GM23338 (cell line): ENCODE measurements around the gene CTNNA3.

ENCODE experiments used
- EZH2 ChIP-seq: fragments of 200-600 bp; sonication (generic); IDR thresholded peaks from one replicate; pipeline ENCODE4 v1.8.0; 2017; ENCODE audit warnings: antibody characterized with exemption, mild to moderate bottlenecking, low read depth; ENCODE audit not compliant: unreplicated experiment
- EZH2phosphoT487 ChIP-seq: fragments of 200-600 bp; sonication (generic); IDR thresholded peaks from one replicate; pipeline ENCODE4 v1.8.1; 2018; ENCODE audit warnings: antibody characterized with exemption; ENCODE audit not compliant: unreplicated experiment
- POLR2AphosphoS5 ChIP-seq: IDR thresholded peaks from 2 replicates; pipeline ENCODE4 v1.6.1; 2016; ENCODE audit warnings: antibody characterized with exemption, low read depth
- REST ChIP-seq: IDR thresholded peaks from one replicate; pipeline ENCODE4 v1.6.1; 2018; ENCODE audit warnings: antibody characterized with exemption; ENCODE audit not compliant: unreplicated experiment
- TF ChIP-seq, protein P1 (sequence below), 2 experiments: fragments of 200-600 bp in 1 of 2; sonication (generic) in 1 of 2; conservative IDR thresholded peaks; 2 replicates each; pipeline versions ENCODE4 v1.5.1 to v1.6.1; 2016 to 2017; ENCODE audit warnings: antibody characterized with exemption in 2 of 2, low read depth in 2 of 2, mild to moderate bottlenecking in 2 of 2, moderate library complexity in 1 of 2

- TF ChIP-seq EZH2 (no peak), EZH2phosphoT487 (no peak), POLR2AphosphoS5 (no peak), REST (no peak)
- TF ChIP-seq, protein P1, sequence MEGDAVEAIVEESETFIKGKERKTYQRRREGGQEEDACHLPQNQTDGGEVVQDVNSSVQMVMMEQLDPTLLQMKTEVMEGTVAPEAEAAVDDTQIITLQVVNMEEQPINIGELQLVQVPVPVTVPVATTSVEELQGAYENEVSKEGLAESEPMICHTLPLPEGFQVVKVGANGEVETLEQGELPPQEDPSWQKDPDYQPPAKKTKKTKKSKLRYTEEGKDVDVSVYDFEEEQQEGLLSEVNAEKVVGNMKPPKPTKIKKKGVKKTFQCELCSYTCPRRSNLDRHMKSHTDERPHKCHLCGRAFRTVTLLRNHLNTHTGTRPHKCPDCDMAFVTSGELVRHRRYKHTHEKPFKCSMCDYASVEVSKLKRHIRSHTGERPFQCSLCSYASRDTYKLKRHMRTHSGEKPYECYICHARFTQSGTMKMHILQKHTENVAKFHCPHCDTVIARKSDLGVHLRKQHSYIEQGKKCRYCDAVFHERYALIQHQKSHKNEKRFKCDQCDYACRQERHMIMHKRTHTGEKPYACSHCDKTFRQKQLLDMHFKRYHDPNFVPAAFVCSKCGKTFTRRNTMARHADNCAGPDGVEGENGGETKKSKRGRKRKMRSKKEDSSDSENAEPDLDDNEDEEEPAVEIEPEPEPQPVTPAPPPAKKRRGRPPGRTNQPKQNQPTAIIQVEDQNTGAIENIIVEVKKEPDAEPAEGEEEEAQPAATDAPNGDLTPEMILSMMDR (conservative IDR thresholded peaks at IDR 0.05; ENCODE audit: low read depth in 2 of 2): no peak
Observed at GRCh38 chr10:67173787-67174186, 522.2 kb downstream of the CTNNA3 start.
